ENCODE results near the gene TPRN. TPM values are rescaled to one million over a fixed set of nuclear protein-coding genes. Genes with fewer than 3 reads are reported as not detected.

The TPRN gene
- polyA plus RNA-seq, 4 donors: 34.1 to 98.4 (median 65.9) TPM

DNA sequence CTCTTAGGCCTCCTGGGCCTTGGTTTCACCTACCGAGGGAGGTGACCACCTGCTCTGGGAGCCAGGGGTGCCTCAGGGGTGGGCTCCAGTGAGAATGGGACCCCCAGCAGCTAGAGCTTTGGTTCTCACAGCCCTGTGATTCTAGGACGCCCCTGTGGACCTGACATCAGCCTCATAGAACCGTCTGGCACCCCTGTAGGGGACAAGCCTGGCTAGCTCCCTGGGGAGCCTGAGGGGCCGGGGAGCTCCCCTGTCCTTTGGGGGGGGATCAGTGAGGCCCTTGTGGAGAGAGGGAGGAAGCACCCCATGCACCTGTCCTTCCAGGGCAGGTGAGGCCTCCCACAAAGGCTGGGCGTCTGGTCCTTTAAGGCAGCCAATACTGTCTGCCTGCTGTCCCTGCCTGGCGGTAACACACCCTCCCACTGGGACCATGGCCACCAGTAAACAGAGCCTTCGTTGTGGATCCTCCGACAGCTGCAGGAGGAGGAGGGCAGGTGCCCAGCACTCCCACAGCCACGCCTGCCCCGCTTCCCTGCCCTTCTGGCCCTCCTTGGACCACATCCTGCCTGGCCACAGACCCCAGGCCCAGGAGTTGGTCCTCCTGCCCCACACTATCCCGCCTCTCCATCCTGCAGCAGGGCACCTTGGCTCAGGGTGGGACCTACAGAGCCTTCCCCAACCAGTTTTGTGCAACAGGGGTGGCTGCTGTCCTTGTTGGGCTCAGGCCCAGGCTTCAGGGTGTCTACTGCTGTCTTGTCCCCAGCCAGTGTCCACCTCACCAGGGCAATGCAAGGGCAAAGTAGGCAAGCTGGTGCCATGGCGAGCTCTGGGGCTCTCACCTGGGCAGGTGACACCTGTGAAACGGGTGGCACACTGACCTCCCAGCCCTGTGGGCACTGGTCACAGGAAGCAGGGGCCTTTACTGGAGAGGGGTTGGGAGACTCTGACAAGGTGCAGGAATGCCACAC is 37.5 kb upstream of the TPRN start:
- WGBS, 3 donors: 19 to 61% (median 43%) methylated on average over 13 of the region's 13 CpGs

GRCh38 chr9:137236936-137237421 is 36.4 kb upstream of the TPRN start:
- H3K27me3 ChIP-seq (ENCODE audit: control insufficient read depth in 3 of 3, insufficient read depth in 3 of 3, low read length in 3 of 3): no peaks in the 10 kb centered on the region
- H3K27ac ChIP-seq (ENCODE audit: low read depth in 1 of 3, low read length in 2 of 3): peak overlapping the region in 1 of 3 donors; percentile 76
- H3K36me3 ChIP-seq (ENCODE audit: control insufficient read depth in 3 of 3, insufficient read depth in 2 of 3, low read depth in 1 of 3, low read length in 3 of 3): peaks cover 0 to 51% (median under 1%) of the 10 kb centered on the region in 3 donors
- WGBS, 3 donors: 25 to 35% (median 30%) methylated on average over 10 to 11 of the region's 11 CpGs
- DNase-seq (no peak), FAIRE-seq (no peak)
- H3K4me3 ChIP-seq (ENCODE audit: low read depth in 1 of 3, low read length in 3 of 3): peak overlapping the region in 1 of 3 donors; percentile 73
- peaks cover 0 to 52% (median 3%) of the 10 kb centered on the region in 3 donors for H3K4me1 ChIP-seq (ENCODE audit: control insufficient read depth in 3 of 3, insufficient read depth in 2 of 3, low read depth in 1 of 3, low read length in 2 of 3)
- no peaks in the 10 kb centered on the region for H3K9me3 ChIP-seq (ENCODE audit: control insufficient read depth in 2 of 2, insufficient read depth in 1 of 2, low read depth in 1 of 2, low read length in 1 of 2)

More for the DNA sequence above, 37.5 kb upstream of the TPRN start:
- Histone ChIP-seq H3K27ac (ENCODE audit: low read depth in 1 of 3, low read length in 2 of 3) (peak overlapping the region; percentile 27 to 76 (median 64)), H3K4me1 (ENCODE audit: control insufficient read depth in 3 of 3, insufficient read depth in 2 of 3, low read depth in 1 of 3, low read length in 2 of 3) (peaks cover 0 to 56% (median 7%) of the 10 kb centered on the region in 3 donors), H3K9me3 (ENCODE audit: control insufficient read depth in 2 of 2, insufficient read depth in 1 of 2, low read depth in 1 of 2, low read length in 1 of 2) (no peaks in the 10 kb centered on the region), H3K4me3 (ENCODE audit: low read depth in 1 of 3, low read length in 3 of 3) (no peak overlapping the region), H3K36me3 (ENCODE audit: control insufficient read depth in 3 of 3, insufficient read depth in 2 of 3, low read depth in 1 of 3, low read length in 3 of 3) (peaks cover 3 to 51% (median 6%) of the 10 kb centered on the region in 3 donors), H3K27me3 (ENCODE audit: control insufficient read depth in 3 of 3, insufficient read depth in 3 of 3, low read length in 3 of 3) (no peaks in the 10 kb centered on the region)
- peak; percentile 70 to 76 for DNase-seq
- no peak for FAIRE-seq

DNA sequence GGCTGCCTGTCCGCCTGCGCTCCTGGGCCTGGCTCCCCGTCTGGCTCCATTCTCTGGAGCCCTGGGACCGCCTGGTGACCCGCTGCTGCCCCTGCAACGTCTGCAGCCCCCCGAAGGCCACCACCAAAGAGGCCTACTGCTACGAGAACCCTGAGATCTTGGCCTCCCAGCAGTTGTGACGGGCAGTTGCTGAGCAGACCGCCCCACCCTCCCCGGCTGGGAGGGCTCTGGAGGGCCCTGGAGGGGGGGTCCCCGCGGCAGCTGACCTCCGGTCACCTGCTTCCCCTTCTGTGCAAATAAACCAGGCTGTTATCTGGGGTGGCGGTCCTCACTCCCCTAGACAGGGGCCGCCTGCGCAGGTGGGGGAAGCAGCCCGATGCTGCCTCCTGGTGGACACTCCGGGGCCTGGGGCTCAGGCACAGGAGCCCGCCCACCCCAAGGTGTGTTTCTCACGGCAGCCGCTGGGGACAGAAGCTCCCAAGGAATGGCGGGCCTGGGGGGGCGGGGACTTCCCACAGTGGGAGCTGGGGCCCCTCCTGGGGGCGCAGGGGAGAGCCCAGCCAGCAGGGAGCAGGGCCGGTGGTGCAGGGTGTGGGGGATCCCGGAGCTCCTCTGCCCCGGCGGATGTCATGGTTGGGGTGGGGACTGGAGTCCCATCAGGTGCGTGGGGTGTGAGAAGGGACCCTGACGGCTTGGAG is 35.8 kb upstream of the TPRN start:
- H3K36me3 ChIP-seq (ENCODE audit: control insufficient read depth in 3 of 3, insufficient read depth in 2 of 3, low read depth in 1 of 3, low read length in 3 of 3): peaks cover 0 to 53% (median 0%) of the 10 kb centered on the region in 3 donors
- FAIRE-seq (no peak), DNase-seq (peak; percentile 85 to 99)
- WGBS, 3 donors: 4 to 18% (median 9%) methylated on average over 19 to 31 of the region's 31 CpGs
- H3K9me3 ChIP-seq (ENCODE audit: control insufficient read depth in 2 of 2, insufficient read depth in 1 of 2, low read depth in 1 of 2, low read length in 1 of 2): no peaks in the 10 kb centered on the region
- peaks cover 0 to 58% (median 3%) of the 10 kb centered on the region in 3 donors for H3K4me1 ChIP-seq (ENCODE audit: control insufficient read depth in 3 of 3, insufficient read depth in 2 of 3, low read depth in 1 of 3, low read length in 2 of 3)
- no peaks in the 10 kb centered on the region for H3K27me3 ChIP-seq (ENCODE audit: control insufficient read depth in 3 of 3, insufficient read depth in 3 of 3, low read length in 3 of 3)
- H3K27ac ChIP-seq (ENCODE audit: low read depth in 1 of 3, low read length in 2 of 3): peak overlapping the region in 1 of 3 donors; percentile 90
- peak overlapping the region in 1 of 3 donors; percentile 73 for H3K4me3 ChIP-seq (ENCODE audit: low read depth in 1 of 3, low read length in 3 of 3)

- H3K9me3 ChIP-seq (ENCODE audit: control insufficient read depth in 2 of 2, insufficient read depth in 1 of 2, low read depth in 1 of 2, low read length in 1 of 2): no peaks in the 10 kb centered on the region
- H3K27me3 ChIP-seq (ENCODE audit: control insufficient read depth in 3 of 3, insufficient read depth in 3 of 3, low read length in 3 of 3): no peaks in the 10 kb centered on the region
- 43 to 58% (median 54%) methylated on average over 32 to 35 of the region's 35 CpGs for WGBS, 3 donors
- H3K36me3 ChIP-seq (ENCODE audit: control insufficient read depth in 3 of 3, insufficient read depth in 2 of 3, low read depth in 1 of 3, low read length in 3 of 3): peaks cover 0 to 59% (median 0%) of the 10 kb centered on the region in 3 donors
- H3K4me1 ChIP-seq (ENCODE audit: control insufficient read depth in 3 of 3, insufficient read depth in 2 of 3, low read depth in 1 of 3, low read length in 2 of 3): peaks cover 3 to 65% (median 5%) of the 10 kb centered on the region in 3 donors
- DNase-seq: peak in 1 of 2 donors; percentile 66
- FAIRE-seq: no peak
- peak overlapping the region in 1 of 3 donors; percentile 90 for H3K27ac ChIP-seq (ENCODE audit: low read depth in 1 of 3, low read length in 2 of 3)
- H3K4me3 ChIP-seq (ENCODE audit: low read depth in 1 of 3, low read length in 3 of 3): peak overlapping the region in 1 of 3 donors; percentile 73
Observed at GRCh38 chr9:137235424-137236237, 35.1 kb upstream of the TPRN start.

GRCh38 chr9:137234758-137235423 is 34.4 kb upstream of the TPRN start:
- peak in 1 of 2 donors; percentile 48 for DNase-seq
- WGBS, 3 donors: 67 to 79% (median 70%) methylated on average over 16 to 18 of the region's 18 CpGs
- Histone ChIP-seq H3K27ac (ENCODE audit: low read depth in 1 of 3, low read length in 2 of 3) (peak overlapping the region in 1 of 3 donors; percentile 90), H3K27me3 (ENCODE audit: control insufficient read depth in 3 of 3, insufficient read depth in 3 of 3, low read length in 3 of 3) (no peaks in the 10 kb centered on the region), H3K4me1 (ENCODE audit: control insufficient read depth in 3 of 3, insufficient read depth in 2 of 3, low read depth in 1 of 3, low read length in 2 of 3) (peaks cover 3 to 71% (median 10%) of the 10 kb centered on the region in 3 donors), H3K9me3 (ENCODE audit: control insufficient read depth in 2 of 2, insufficient read depth in 1 of 2, low read depth in 1 of 2, low read length in 1 of 2) (no peaks in the 10 kb centered on the region), H3K36me3 (ENCODE audit: control insufficient read depth in 3 of 3, insufficient read depth in 2 of 3, low read depth in 1 of 3, low read length in 3 of 3) (peaks cover 0 to 59% (median 0%) of the 10 kb centered on the region in 3 donors), H3K4me3 (ENCODE audit: low read depth in 1 of 3, low read length in 3 of 3) (peak overlapping the region in 1 of 3 donors; percentile 73)
- no peak for FAIRE-seq

DNA sequence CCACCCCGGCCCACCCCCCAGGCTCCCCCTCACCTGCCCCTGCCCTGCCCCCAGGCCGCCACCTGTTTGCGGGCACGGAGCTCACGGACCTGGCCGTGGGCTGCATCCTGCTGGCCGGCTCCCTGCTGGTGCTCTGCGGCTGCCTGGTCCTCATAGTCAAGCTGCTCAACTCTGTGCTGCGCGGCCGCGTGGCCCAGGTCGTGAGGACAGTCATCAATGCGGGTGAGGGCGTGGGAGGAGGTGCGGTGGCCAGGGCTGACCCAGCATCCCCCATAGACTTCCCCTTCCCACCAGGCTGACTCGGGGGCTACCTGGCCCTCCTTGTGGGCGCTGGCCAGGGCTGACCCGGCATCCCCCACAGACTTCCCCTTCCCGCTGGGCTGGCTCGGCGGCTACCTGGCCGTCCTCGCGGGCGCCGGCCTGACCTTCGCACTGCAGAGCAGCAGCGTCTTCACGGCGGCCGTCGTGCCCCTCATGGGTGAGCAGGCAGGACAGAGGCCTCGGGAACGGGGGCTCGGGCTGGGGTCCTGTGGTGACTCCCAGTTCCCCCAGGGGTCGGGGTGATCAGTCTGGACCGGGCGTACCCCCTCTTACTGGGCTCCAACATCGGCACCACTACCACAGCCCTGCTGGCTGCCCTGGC is 33.6 kb upstream of the TPRN start:
- H3K9me3 ChIP-seq (ENCODE audit: control insufficient read depth in 2 of 2, insufficient read depth in 1 of 2, low read depth in 1 of 2, low read length in 1 of 2): no peaks in the 10 kb centered on the region
- no peak for FAIRE-seq
- H3K27me3 ChIP-seq (ENCODE audit: control insufficient read depth in 3 of 3, insufficient read depth in 3 of 3, low read length in 3 of 3): no peaks in the 10 kb centered on the region
- DNase-seq: peak in 1 of 2 donors; percentile 47
- peak overlapping the region in 1 of 3 donors; percentile 90 for H3K27ac ChIP-seq (ENCODE audit: low read depth in 1 of 3, low read length in 2 of 3)
- 13 to 54% (median 31%) methylated on average over 37 to 40 of the region's 40 CpGs for WGBS, 3 donors
- H3K4me3 ChIP-seq (ENCODE audit: low read depth in 1 of 3, low read length in 3 of 3): peak overlapping the region in 1 of 3 donors; percentile 73
- H3K4me1 ChIP-seq (ENCODE audit: control insufficient read depth in 3 of 3, insufficient read depth in 2 of 3, low read depth in 1 of 3, low read length in 2 of 3): peaks cover 3 to 74% (median 11%) of the 10 kb centered on the region in 3 donors
- H3K36me3 ChIP-seq (ENCODE audit: control insufficient read depth in 3 of 3, insufficient read depth in 2 of 3, low read depth in 1 of 3, low read length in 3 of 3): peaks cover 0 to 58% (median 0%) of the 10 kb centered on the region in 3 donors

Measured in small intestine (tissue), 7 donors.